ENCODE results near the gene SOBP. TPM values are rescaled to one million over a fixed set of nuclear protein-coding genes. Genes with fewer than 3 reads are reported as not detected.

Gene SOBP
- total and polyA plus RNA-seq, 2 experiments from 2014 or later, result 1.5 to 3.0 TPM

- no peak for TF ChIP-seq ZNF462 (CRISPR knock-in tag; IDR thresholded peaks at IDR 0.05)
Observed at GRCh38 chr6:107557698-107558097, 67.8 kb downstream of the SOBP start (continued).

DNA sequence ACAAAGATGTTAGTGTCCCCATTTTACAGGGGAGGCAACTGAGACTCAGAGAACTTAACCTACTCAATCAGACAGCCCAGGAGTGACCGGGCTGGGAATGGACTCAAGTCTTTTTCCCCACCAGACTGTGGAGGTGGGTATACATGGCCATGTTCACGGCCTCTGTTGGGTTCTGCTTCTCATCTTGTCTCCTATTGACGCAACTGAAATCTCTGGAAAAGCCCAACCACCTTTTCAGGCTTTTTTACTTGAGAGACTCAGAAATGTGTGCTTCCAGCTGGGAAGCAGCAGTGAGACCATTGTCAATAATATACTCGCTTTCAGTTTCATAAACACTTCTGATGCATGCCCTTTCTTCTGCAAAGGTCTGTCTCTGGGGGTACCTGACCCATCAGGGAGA is 70.7 kb downstream of the SOBP start:
- Histone ChIP-seq H3K36me3 (ENCODE audit: insufficient read depth) (no peaks in the 10 kb centered on the region), H3K79me2 (replicated peaks; ENCODE audit: insufficient read depth) (no peaks in the 10 kb centered on the region), H3F3A (replicated peaks; ENCODE audit: low read depth) (no peaks in the 10 kb centered on the region), H3K4me1 (ENCODE audit: insufficient read depth) (peaks cover 15% of the 10 kb centered on the region), H3K4me3 (no peak overlapping the region), H3K9me2 (ENCODE audit: insufficient read depth) (0 out of 2 replicates have a peak, but pooled peaks cover 6% of the 10 kb centered on the region), H3K27ac (ENCODE audit: low read depth) (no peak overlapping the region), H3K4me2 (no peak overlapping the region), H2AFZ (no peak overlapping the region), H4K20me1 (replicated peaks; ENCODE audit: insufficient read depth) (no peaks in the 10 kb centered on the region), H3K27me3 (ENCODE audit: insufficient read depth) (no peaks in the 10 kb centered on the region)
- Mint-ChIP-seq H3K27me3 (ENCODE audit: insufficient read depth, low read depth, poor library complexity) (peaks cover 4% of the 10 kb centered on the region), H3K27ac (no peak overlapping the region), H3K4me3 (no peak overlapping the region), H3K4me1 (peaks cover 27% of the 10 kb centered on the region), H3K36me3 (ENCODE audit: low read depth) (no peaks in the 10 kb centered on the region), H3K9me3 (no peaks in the 10 kb centered on the region)
- ATAC-seq (peak; percentile 55), DNase-seq (ENCODE audit: low spot score) (peak; percentile 48)
- TF ChIP-seq, protein P1, sequence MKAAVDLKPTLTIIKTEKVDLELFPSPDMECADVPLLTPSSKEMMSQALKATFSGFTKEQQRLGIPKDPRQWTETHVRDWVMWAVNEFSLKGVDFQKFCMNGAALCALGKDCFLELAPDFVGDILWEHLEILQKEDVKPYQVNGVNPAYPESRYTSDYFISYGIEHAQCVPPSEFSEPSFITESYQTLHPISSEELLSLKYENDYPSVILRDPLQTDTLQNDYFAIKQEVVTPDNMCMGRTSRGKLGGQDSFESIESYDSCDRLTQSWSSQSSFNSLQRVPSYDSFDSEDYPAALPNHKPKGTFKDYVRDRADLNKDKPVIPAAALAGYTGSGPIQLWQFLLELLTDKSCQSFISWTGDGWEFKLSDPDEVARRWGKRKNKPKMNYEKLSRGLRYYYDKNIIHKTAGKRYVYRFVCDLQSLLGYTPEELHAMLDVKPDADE (IDR thresholded peaks at IDR 0.05), result no peak
- no peak for TF ChIP-seq NANOG (IDR thresholded peaks at IDR 0.05; ENCODE audit: borderline replicate concordance)
- peak; percentile 63; the same call in 1 of the 2 replicates for TF ChIP-seq ZNF462 (CRISPR knock-in tag; IDR thresholded peaks at IDR 0.05)
- TF ChIP-seq, protein P2, sequence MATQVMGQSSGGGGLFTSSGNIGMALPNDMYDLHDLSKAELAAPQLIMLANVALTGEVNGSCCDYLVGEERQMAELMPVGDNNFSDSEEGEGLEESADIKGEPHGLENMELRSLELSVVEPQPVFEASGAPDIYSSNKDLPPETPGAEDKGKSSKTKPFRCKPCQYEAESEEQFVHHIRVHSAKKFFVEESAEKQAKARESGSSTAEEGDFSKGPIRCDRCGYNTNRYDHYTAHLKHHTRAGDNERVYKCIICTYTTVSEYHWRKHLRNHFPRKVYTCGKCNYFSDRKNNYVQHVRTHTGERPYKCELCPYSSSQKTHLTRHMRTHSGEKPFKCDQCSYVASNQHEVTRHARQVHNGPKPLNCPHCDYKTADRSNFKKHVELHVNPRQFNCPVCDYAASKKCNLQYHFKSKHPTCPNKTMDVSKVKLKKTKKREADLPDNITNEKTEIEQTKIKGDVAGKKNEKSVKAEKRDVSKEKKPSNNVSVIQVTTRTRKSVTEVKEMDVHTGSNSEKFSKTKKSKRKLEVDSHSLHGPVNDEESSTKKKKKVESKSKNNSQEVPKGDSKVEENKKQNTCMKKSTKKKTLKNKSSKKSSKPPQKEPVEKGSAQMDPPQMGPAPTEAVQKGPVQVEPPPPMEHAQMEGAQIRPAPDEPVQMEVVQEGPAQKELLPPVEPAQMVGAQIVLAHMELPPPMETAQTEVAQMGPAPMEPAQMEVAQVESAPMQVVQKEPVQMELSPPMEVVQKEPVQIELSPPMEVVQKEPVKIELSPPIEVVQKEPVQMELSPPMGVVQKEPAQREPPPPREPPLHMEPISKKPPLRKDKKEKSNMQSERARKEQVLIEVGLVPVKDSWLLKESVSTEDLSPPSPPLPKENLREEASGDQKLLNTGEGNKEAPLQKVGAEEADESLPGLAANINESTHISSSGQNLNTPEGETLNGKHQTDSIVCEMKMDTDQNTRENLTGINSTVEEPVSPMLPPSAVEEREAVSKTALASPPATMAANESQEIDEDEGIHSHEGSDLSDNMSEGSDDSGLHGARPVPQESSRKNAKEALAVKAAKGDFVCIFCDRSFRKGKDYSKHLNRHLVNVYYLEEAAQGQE (IDR thresholded peaks at IDR 0.05; ENCODE audit: unreplicated experiment), result no peak
